GM19395 (cell line): Measurements from ENCODE around the gene CD151.
A peak's percentile ranks its signal among the peaks of the same experiment; 100 is the strongest.

ENCODE experiments used
- ATAC-seq: cut with Tn5 transposase; IDR thresholded peaks from one replicate; pipeline ENCODE4 v1.9.1; 2021; ENCODE audit warnings: mild to moderate bottlenecking, moderate library complexity; ENCODE audit not compliant: unreplicated experiment

CD151 gene

GRCh38 chr11:813072-813455 is 19.7 kb upstream of the CD151 start:
- no peak for ATAC-seq

- no peak for ATAC-seq
These were observed 19.2 kb upstream of the CD151 start for GRCh38 chr11:813456-814096.

- ATAC-seq, result no peak
These were observed 16.9 kb upstream of the CD151 start for GRCh38 chr11:815675-816432.

- ATAC-seq, result no peak
These were observed 16.3 kb upstream of the CD151 start for GRCh38 chr11:816433-816779.

GRCh38 chr11:818396-819128 is 14.2 kb upstream of the CD151 start, which contains the start of gene PNPLA2:
Gene PNPLA2 (plus strand): TSS chr11:818914. CDS start chr11:819719, 805 bp downstream.
- ATAC-seq, result no peak

GRCh38 chr11:819129-819931 is 13.4 kb upstream of the CD151 start:
- ATAC-seq, result peak; percentile 68

GRCh38 chr11:819943-820649 is 12.7 kb upstream of the CD151 start:
- ATAC-seq, result peak; percentile 71

GRCh38 chr11:820655-821511 is 11.9 kb upstream of the CD151 start:
- no peak for ATAC-seq

GRCh38 chr11:821512-822371 is 11.0 kb upstream of the CD151 start:
- no peak for ATAC-seq

GRCh38 chr11:823441-824291 is 9.1 kb upstream of the CD151 start:
- no peak for ATAC-seq

- no peak for ATAC-seq
These were observed 8.4 kb upstream of the CD151 start for GRCh38 chr11:824292-824880.

- no peak for ATAC-seq
These were observed 7.8 kb upstream of the CD151 start for GRCh38 chr11:824942-825341.

GRCh38 chr11:825366-826226 is 7.2 kb upstream of the CD151 start:
- no peak for ATAC-seq

GRCh38 chr11:826227-826621 is 6.5 kb upstream of the CD151 start:
- ATAC-seq, result no peak

- ATAC-seq, result peak; percentile 7
These were observed 6.0 kb upstream of the CD151 start for GRCh38 chr11:826836-827145.

- peak; percentile 48 for ATAC-seq
These were observed 5.4 kb upstream of the CD151 start for GRCh38 chr11:827146-827896.
